Measurements from ENCODE around the gene CDH16.
"Not testable (repeated sequence)": the region's sequence is repeated elsewhere in the genome, so short reads cannot be mapped to it uniquely, and the experiment has no call there.

The CDH16 gene

GRCh38 chr16:66946974-66947301 is 28.3 kb upstream of the CDH16 start:
- no peak for DNase-seq

GRCh38 chr16:66946541-66946940 is 27.9 kb upstream of the CDH16 start:
- no peak for DNase-seq

DNA sequence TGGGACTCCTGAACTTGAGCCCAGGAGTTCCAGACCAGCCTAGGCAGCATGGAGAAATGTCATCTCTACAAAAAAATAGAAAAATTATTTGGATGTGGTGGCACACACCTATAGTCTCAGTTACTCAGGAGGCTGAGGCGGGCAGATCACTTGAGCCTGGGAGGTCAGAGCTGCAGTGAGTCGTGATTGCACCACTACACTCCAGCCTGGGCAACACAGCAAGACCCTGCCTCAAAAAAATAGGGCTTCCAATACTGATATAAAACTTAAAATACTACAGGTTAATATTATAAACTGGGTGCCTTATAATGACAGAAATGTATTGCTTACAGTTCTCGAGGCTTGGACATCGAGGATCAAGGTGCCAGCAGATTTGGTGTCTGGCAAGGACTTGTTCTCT is 27.3 kb upstream of the CDH16 start:
- DNase-seq, result no peak

DNA sequence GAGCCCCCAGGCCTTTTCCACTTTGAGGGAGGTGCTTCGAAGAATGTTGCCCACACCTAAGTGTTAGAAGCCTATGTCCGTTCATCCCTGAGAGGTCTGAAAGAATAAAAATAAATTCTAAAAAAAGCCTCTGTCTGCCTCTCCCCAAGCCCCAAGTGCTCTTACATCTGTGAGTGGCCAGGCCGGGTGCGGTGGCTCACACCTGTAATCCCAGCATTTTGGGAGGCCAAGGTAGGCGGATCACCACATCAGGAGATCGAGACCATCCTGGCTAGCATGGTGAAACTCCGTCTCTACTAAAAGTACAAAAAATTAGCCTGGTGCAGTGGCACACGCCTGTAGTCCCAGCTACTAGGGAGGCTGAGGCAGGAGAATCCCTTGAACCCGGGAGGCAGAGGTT is 26.3 kb upstream of the CDH16 start:
- not testable (repeated sequence) for DNase-seq

DNA sequence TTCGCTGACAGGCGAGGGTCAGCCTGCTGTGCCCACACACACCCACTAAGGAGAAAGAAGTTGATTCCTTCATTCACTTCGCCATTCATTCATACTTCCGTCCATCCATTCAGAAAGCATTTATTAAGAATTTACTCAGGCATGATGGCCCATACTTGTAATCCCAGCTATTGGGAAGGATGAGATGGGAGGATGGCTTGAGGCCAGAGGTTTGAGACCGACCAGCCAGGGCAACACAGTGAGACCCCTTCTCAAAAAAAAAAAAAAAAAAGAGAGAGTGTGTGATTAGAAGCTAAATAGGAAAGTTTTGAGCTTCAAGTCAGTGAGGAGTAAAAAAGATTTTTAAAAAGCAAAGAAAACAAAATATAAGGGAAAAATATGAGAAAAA is 25.4 kb upstream of the CDH16 start:
- no peak for DNase-seq

- DNase-seq, result no peak
Measured at GRCh38 chr16:66943426-66944053, 24.9 kb upstream of the CDH16 start.

DNA sequence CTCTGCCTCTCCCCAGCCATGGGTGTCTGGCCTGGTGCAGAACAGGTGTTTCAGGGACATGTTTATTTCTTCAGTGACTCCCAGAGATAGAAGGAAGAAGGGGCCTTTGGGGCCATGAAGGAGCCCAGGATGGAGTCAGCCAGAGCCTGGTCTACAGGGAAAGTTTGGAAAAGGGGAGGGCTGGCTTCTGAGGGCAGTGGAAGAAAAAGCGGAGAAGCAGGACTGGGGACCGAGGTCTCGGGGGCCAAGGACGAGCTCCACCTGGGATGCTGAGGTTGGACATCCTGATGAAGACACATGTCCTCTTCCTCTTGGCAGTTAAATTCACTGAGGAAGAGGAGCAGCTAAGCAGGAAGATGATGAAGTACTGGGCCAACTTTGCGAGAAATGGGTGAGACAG is 24.3 kb upstream of the CDH16 start:
- DNase-seq, result no peak

- no peak for DNase-seq
Measured at GRCh38 chr16:66940236-66940635, 21.6 kb upstream of the CDH16 start.

DNA sequence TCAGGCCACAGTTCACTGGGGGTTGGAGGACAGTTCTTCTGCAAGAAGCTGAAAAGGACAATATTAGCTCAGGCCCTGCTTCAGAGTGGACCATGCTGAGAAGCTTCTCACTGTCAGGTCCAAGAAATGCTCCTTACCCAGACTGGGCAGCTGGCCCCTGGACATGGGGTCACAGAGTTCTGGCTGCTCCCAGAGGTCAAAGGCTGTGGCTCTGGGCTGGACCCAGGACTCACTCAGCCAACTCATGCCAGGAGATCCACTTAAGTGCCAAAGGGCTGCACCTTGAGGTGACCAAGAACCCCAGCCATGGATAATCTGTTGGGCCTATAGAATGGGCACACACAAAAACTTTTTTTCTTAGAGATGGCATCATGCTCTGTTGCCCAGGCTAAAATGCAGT is 20.7 kb upstream of the CDH16 start:
- DNase-seq, result no peak

DNA sequence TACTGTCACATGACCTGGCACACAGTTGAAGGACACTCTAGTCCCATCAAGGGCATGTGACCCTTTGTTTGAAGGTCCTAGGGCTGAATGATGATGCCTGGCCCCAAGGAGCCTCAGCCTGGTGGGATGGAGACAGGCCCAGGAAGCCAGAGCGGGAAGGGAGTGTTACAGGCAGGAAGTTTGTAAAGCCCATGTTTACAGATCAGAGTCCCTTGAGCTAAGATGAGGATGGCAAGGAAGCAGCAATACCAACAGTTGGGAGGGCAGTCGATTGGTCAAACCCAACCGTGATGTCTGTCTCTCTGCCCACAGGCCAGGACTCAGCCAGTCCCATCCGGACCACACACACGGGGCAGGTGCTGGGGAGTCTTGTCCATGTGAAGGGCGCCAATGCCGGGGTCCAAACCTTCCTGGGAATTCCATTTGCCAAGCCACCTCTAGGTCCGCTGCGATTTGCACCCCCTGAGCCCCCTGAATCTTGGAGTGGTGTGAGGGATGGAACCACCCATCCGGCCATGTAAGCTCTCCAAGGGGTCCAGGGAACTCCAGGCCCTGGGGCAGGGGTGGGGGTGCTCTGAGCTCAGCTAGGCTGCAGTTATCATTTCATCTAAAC is 19.1 kb upstream of the CDH16 start:
- no peak for DNase-seq

DNA sequence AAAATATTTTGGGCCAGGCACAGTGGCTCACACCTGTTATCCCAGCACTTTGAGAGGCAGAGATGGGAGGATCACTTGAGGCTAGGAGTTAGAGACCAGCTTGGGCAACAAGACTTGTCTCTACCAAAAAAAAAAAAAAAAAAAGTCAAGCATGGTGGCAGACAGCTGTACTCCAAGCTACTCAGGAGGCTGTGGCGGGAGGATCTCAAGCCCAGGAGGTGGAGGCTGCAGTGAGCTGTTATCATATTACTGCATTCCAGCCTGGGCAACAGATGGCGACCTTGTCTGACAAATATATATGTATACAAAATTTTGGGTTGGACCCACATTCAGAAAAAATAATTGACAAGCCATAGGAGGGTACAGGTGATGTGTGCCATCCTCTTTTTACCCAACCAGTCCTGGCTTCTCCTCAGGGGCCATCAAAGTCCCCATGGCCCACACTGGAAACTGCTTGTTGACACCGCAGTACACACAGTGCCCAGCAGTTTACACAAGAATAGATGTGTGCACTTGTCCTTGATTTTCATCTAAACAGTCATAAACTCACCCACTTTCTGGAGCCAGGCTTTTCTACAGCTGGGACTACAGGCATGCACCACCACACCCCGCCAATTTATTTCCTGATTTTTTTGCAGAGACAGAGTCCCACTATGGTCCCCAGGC is 18.3 kb upstream of the CDH16 start:
- DNase-seq, result no peak

GRCh38 chr16:66936462-66936861 is 17.8 kb upstream of the CDH16 start:
- DNase-seq, result no peak

- no peak for DNase-seq
Measured at GRCh38 chr16:66935314-66936011, 16.8 kb upstream of the CDH16 start, which contains the start of gene CES2. Gene CES2 (plus strand): TSS chr16:66935516. CDS start chr16:66935636, 120 bp downstream.

GRCh38 chr16:66934839-66935313 is 16.2 kb upstream of the CDH16 start:
- DNase-seq, result not testable (repeated sequence)

DNA sequence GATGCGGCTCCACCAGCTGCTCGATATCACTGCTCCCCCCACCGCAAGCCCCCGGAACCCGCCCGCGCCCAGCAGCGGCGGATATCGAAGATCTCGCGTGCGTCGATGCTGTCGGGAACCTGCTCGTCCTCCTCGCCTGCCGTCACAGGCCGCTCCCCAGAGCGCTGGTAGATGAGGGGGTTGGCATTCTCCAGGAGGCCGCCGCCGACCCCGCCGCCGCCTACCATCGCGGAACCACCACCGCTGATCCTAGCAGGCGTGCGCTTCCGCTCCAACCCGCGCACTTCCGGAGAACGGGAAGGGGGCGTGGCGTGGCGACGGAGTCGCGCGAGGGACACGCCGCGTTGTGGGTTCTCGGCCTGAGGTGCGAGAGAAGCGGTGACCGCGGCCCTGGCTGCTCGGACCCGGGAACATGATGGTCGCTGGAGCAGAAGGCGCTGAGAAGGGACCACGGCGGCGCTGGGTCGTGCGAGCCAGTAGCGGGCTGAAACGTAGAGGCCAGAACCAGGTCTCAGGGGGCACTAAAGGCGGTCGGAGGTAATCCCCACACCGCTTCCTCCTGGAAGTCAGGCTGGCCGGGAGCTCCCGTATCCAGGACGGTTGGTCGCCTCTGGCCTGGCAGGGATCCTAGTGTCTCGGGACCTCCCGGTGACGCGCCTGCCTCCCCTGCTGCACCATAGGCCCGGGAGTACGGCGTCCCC is 15.6 kb upstream of the CDH16 start, which contains the start of gene CIAO2B:
Gene CIAO2B (minus strand): TSS at position 265 of the 701 bp plus-strand sequence. CDS start 38 bp downstream, at position 227.
- DNase-seq, result peak; percentile 83

DNA sequence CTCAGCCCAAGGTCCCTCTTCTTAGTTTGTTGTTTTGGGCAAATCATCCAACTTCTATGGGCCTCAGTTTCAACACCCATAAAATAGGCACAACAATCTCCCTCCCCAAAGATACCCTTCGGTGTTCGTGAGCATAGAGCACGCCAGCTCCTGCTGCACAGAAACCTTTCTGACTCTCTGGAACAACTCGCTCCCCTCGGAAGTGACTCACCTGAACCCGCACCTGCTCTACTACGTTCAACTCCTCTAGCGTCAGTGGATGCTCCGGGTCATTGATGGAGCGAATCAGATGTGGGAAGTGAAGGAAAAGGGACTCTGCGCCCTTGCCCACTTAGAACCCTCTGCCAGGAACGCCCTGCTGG is 15.1 kb upstream of the CDH16 start:
- DNase-seq, result no peak

DNA sequence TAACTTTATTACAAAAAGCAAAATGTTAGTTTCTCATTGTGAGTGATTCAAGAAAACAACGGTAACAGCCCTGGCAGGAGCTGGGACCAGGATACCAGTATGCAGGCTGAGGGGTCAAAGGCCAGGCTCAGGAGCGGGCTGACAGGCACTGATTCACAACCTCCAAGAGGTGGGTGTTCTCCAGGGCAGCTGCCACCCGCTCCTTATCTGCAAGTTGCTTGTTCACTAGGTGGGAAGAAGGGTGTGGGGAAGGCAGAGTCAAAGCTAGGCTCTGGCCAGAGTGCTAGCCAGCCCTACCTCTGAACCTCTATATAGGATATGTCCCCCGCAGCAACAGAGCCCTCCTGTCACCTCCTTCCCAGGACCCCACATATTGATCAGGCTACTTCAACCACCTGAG is 13.4 kb upstream of the CDH16 start:
- DNase-seq, result no peak

DNA sequence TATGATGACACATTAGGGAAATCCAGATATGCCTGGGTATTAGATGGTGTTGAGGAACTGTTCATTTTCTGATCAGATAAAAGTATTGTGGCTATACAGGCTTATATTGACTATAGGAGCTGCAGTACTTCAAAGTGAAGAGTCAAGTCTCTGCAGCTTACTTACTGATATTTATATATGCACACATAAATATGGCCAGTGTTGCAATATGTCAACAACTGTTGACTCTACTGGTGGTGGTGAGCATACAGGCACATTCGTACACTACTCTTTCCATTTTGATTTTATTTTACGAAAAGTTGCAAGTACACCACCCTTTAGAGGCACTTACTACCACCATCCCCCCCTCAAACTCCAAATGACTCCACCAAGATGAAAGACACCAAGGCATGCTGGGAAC is 13.0 kb upstream of the CDH16 start:
- DNase-seq, result no peak

GRCh38 chr16:66930189-66930588 is 11.5 kb upstream of the CDH16 start:
- DNase-seq, result no peak

- DNase-seq, result no peak
Measured at GRCh38 chr16:66928702-66929388, 10.2 kb upstream of the CDH16 start.

DNA sequence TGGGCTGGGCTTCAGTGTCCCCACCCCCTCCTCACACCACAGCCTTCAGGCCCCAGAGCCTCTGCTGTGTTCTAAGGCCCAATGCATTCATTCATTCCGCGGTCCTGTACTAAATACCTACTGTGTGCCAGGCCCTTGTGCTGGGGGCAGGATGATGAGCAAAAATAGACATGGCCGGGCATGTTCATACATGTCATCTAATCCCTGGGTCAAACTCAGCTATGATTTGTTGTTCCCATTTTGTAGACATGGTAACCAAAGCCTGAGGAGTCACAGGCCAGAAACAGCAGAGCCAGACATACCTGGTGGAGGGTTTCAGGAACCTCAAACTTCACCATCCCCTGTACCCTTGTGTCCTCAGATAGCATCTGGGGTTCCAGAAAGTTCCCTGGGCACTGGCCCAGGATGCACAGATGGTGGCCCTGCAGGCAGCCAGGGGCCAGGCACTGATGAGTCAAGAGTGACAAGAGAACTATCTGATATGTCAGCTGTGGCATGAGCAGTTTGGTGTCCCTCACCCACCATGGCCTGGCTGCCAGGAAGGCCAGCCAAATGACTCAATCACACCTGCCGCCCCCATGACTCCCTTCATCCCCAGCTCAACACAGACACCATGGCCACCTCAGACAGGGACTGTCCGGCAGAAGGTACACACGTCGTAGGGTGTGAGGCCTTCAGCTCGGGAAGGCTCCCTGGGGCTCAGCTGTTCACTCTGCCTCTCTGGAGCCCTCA is 9.4 kb upstream of the CDH16 start:
- no peak for DNase-seq
